GM12875 (cell line): ENCODE measurements around the gene CREG1.
A peak's percentile ranks its signal among the peaks of the same experiment; 100 is the strongest.
"Not testable (repeated sequence)": the region's sequence is repeated elsewhere in the genome, so short reads cannot be mapped to it uniquely, and the experiment has no call there.

Source experiments
- H3K4me3 ChIP-seq: one replicate; pipeline ENCODE4 v1.5.1; 2011; ENCODE audit warnings: low read depth, low read length, control low read depth
- CTCF ChIP-seq: IDR thresholded peaks from 2 replicates; pipeline ENCODE4 v1.5.1; 2011; ENCODE audit warnings: low read depth, mild to moderate bottlenecking, control low read depth, inconsistent platforms, low read length, moderate library complexity, borderline replicate concordance; ENCODE audit not compliant: insufficient read depth

The CREG1 gene

DNA sequence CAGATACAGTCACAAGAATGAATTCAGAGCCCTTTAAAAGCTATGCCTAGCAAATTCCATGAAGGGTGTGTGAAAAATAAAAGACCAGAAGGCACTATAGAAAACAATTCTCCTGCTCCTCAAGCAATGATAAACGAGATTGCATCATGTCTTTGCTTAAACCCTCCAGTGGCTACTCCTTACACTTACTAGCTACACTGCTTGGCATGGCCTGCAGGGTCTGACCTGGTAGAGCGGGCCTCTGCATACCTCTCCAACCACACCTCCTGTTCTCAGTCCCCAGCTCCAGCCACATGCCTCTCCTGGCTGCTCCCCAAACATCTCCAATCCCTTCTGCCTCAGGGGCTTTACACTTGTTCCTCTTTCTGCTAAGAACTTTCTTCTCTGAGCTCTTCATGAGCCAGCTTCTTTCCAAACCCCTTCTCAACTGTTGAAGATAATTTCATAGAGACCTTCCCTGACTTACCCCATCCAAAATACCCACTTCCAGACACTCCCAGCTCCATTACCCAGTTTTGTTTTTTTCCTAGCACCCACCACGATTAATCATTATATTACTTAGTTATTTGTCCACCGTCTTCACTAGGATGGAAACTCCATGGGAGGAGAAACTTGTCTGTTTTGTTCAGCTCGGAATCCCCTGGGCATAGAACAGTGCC lies 11.2 kb upstream of the CREG1 start:
- H3K4me3 ChIP-seq: no peak overlapping the region
- TF ChIP-seq CTCF: no peak

DNA sequence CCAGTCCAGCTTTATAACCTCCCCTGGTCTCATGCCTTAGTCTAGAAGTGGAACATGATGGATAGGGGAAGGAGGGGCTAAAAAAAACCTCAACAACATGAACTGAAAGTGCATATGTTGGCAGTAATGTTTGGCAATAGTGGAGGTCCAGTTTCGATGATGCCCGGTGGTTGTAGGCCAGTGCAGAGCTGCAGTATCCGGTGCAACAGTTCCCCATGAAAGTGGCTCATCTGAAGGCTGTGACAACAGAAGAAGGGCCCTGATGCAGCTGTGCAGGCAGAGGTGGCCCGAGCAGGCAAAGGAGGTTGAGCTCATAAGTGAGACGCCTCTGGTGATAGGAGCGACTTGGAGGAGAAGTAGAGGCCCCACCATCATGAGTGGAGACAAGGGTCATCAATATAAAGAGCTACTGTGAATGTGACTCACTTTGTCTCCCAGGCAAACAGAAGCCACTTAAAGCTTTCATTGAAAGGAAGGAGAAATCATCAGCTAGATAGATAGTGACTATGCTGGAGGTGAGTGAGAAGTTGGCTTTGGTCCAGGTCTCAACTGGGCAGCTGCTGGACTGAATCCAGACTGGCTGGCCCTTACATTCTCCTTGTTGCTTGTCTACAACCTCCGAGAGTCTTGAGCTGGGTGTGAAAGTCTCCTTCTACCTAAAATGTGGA lies 10.2 kb upstream of the CREG1 start:
- no peak overlapping the region for H3K4me3 ChIP-seq
- no peak for TF ChIP-seq CTCF

- TF ChIP-seq CTCF: no peak
- H3K4me3 ChIP-seq: no peak overlapping the region
These were observed 9.1 kb upstream of the CREG1 start for GRCh38 chr1:167562702-167563101.

DNA sequence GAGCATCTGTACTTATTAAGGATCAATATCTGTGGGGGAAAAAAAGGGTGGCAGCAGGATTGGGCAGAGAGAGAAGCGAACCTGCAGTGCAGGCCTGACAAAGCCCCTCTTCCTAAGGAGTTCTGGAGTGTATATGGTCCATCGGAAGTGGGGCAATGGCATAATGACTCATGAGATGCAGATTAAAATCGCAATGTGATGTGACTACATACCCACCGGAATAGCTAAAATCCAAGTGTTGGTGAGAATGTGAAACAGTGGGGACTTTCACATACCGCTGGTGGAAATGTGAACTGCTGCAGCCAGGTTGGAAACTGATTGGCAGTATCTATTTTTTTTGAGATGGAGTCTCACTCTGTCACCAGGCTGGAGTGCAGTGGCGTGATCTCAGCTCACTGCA lies 8.2 kb upstream of the CREG1 start:
- no peak overlapping the region for H3K4me3 ChIP-seq
- TF ChIP-seq CTCF: no peak

DNA sequence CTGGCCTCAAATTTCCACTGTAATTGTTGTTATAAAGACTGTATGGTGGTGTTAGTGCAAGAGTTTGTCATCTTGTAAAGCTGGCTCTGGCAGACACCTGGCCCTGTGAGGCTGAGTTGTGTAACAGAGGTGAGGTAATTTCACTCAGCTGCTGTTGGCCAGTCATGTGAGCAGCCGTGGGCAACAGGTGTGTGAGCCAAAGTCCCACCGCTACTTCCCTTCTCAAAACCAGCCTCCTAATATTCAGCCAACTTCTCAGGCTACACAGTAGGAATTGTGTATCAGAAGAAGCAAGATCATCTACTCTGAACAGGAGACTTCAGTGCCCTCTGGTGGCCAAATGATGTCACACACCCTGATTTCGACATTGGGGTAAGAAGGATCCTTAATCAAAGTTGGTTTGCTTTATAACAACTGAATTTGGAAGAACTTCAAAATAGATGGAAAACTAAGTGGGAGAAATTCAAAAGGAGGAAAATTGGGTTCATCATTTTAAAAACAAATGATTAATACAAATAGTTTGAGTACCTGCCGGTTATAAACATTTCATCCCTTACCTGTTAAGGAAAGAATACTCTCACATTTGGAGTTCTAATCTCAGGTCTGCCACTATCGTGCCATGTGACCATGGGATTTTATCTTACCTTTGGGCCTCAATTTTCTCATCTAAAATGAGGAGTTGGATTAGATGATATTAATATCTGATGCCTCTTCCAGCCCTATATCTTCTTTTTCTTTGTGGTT lies 2.6 kb upstream of the CREG1 start:
- no peak overlapping the region for H3K4me3 ChIP-seq
- peak; percentile 77 for TF ChIP-seq CTCF

GRCh38 chr1:167555072-167555471 lies 1.5 kb upstream of the CREG1 start:
- not testable (repeated sequence) for H3K4me3 ChIP-seq

DNA sequence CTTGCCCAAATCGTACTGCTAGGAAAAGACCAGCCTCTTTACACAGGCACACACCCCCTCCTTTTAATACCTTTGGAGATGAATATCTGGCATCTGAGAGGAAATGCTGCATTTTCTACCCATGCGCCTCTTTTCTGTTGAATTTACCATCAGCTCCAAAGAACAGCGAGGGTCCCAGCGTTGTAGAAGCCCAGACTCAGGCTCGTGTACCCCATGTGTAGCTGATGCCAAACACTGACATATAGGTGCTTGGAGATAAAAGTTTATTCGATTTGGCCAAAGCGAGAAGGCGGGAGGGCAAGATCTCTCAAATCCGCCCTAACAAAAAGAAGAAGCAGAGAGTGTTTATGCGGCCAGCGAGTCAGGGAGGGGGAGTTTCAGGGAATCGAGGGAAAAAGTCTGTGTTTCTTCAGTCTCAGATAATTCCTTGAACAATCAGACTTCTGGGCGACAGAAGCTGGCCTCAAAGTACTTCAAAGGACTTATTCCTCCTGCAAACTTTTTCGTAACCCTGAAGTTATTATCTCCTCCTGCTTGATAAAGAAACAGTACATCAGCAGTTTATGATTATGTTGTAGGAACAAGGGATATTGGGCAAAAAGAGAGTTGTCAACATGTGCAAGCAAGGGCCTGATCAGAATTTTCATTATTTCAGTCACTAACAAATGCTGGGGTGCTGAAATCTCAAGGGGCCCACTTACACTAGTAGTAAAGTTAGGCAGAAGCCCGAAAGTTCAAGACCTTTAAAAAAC lies 642 bp upstream of the CREG1 start:
- no peak for TF ChIP-seq CTCF
- peak overlapping the region; percentile 79 for H3K4me3 ChIP-seq
